ENCODE measurements around the gene DOP1B.
"Not testable (repeated sequence)": the region's sequence is repeated elsewhere in the genome, so short reads cannot be mapped to it uniquely, and the experiment has no call there.

Gene DOP1B

DNA sequence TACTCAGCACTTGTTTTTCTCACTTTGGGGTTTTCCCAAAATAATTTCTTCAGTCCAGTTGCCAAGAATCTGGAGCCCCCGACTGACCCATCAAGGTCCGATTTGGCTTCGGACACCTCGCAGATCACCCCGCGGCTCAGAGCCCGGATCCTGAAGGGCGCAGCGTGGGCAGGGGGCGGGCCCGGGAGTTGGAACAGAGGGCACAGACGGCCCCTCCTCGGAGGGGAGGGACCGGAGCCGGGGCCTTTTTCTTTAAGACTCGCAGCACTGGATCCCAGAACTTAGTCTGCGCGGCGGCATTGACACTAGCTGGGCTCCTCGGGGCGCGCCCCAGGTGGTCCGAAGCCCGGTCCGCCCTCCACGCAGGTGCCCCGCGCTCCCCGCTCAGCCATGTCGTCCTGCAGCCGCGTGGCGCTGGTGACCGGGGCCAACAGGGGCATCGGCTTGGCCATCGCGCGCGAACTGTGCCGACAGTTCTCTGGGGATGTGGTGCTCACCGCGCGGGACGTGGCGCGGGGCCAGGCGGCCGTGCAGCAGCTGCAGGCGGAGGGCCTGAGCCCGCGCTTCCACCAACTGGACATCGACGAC, 21.7 kb upstream of the DOP1B start, which contains the start of gene CBR3:
Gene CBR3 (plus strand): TSS at position 277 of the 588 bp plus-strand sequence. CDS start 114 bp downstream, at position 391.
- Histone ChIP-seq H3K79me2 (ENCODE audit: insufficient read depth, low read length) (no peaks in the 10 kb centered on the region; the same call in 1 of the 2 replicates), H3K4me2 (ENCODE audit: low read depth, low read length, poor library complexity, severe bottlenecking) (peak within 1 kb of the TSS; percentile 72), H3K4me3 (ENCODE audit: low read length, poor library complexity, severe bottlenecking) (peak within 1 kb of the TSS; percentile 86), H3K36me3 (ENCODE audit: insufficient read depth, low read length) (no peaks in the 10 kb centered on the region), H3F3A (ENCODE audit: low read depth) (no peaks in the 10 kb centered on the region), H2AFZ (ENCODE audit: low read length) (peak within 1 kb of the TSS; percentile 96), H3K9ac (ENCODE audit: low read depth, low read length, poor library complexity, severe bottlenecking) (peak within 1 kb of the TSS; percentile 73), H3K9me2 (replicated peaks; ENCODE audit: low read depth, low read length) (no peaks in the 10 kb centered on the region), H3K27me3 (ENCODE audit: insufficient read depth, low read length, poor library complexity, severe bottlenecking) (no peaks in the 10 kb centered on the region), H4K20me1 (ENCODE audit: insufficient read depth, low read length, poor library complexity, severe bottlenecking) (no peaks in the 10 kb centered on the region), H3K9me3 (ENCODE audit: insufficient read depth, low read depth, low read length) (no peaks in the 10 kb centered on the region), H3K4me1 (ENCODE audit: insufficient read depth, low read length, poor library complexity, severe bottlenecking) (peaks cover 8% of the 10 kb centered on the region)
- TF ChIP-seq, protein P1, sequence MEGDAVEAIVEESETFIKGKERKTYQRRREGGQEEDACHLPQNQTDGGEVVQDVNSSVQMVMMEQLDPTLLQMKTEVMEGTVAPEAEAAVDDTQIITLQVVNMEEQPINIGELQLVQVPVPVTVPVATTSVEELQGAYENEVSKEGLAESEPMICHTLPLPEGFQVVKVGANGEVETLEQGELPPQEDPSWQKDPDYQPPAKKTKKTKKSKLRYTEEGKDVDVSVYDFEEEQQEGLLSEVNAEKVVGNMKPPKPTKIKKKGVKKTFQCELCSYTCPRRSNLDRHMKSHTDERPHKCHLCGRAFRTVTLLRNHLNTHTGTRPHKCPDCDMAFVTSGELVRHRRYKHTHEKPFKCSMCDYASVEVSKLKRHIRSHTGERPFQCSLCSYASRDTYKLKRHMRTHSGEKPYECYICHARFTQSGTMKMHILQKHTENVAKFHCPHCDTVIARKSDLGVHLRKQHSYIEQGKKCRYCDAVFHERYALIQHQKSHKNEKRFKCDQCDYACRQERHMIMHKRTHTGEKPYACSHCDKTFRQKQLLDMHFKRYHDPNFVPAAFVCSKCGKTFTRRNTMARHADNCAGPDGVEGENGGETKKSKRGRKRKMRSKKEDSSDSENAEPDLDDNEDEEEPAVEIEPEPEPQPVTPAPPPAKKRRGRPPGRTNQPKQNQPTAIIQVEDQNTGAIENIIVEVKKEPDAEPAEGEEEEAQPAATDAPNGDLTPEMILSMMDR (conservative IDR thresholded peaks at IDR 0.05; ENCODE audit: low read length), result no peak
- no peak for TF ChIP-seq EZH2phosphoT487 (IDR thresholded peaks at IDR 0.05; ENCODE audit: borderline replicate concordance)

DNA sequence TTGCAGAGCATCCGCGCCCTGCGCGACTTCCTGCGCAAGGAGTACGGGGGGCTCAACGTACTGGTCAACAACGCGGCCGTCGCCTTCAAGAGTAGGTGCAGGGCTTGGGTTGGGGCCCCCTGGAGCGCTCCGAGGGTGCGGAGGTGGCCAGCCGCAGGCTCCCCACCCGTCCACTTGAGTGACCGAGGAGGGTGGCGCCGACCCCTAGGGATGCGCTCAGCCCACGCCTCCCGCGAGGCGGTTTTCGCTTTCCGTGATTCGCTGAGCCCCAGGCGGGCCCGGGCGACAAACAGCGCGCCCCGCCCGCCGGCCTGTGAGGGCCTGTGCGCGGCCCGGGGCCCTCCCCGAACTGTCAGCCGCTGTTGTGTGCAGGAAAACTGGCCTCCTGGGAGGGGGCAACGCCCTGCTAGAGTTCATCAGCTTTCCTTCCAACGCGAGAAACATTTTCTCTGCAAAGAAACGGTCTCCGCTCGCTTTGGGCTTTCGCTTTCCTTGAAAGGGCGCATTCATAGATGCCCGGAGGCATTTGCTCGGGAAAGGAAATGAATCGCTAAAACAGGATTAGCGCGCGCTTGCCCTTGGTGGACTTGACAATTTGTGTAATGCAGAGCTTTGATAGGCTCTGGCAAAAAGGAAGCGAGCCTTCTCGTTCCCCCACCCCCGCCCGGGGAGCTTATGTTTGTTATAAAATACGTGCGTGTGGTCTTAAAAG, 21.1 kb upstream of the DOP1B start:
- Histone ChIP-seq H3K9me2 (replicated peaks; ENCODE audit: low read depth, low read length) (no peaks in the 10 kb centered on the region), H3K36me3 (ENCODE audit: insufficient read depth, low read length) (no peaks in the 10 kb centered on the region), H3K4me1 (ENCODE audit: insufficient read depth, low read length, poor library complexity, severe bottlenecking) (peaks cover 8% of the 10 kb centered on the region), H3K4me3 (ENCODE audit: low read length, poor library complexity, severe bottlenecking) (peak overlapping the region; percentile 86), H3K27me3 (ENCODE audit: insufficient read depth, low read length, poor library complexity, severe bottlenecking) (no peaks in the 10 kb centered on the region), H4K20me1 (ENCODE audit: insufficient read depth, low read length, poor library complexity, severe bottlenecking) (no peaks in the 10 kb centered on the region), H3K9ac (ENCODE audit: low read depth, low read length, poor library complexity, severe bottlenecking) (peak overlapping the region; percentile 73), H3K4me2 (ENCODE audit: low read depth, low read length, poor library complexity, severe bottlenecking) (peak overlapping the region; percentile 72), H3K79me2 (ENCODE audit: insufficient read depth, low read length) (no peaks in the 10 kb centered on the region; the same call in 1 of the 2 replicates), H3F3A (ENCODE audit: low read depth) (no peaks in the 10 kb centered on the region), H2AFZ (ENCODE audit: low read length) (peak overlapping the region; percentile 96), H3K9me3 (ENCODE audit: insufficient read depth, low read depth, low read length) (no peaks in the 10 kb centered on the region)
- TF ChIP-seq, protein P1 (conservative IDR thresholded peaks at IDR 0.05; ENCODE audit: low read length), result no peak
- TF ChIP-seq EZH2phosphoT487 (IDR thresholded peaks at IDR 0.05; ENCODE audit: borderline replicate concordance), result no peak

GRCh38 chr21:36139791-36140190, 16.8 kb upstream of the DOP1B start:
- H3K4me3 ChIP-seq (ENCODE audit: low read length, poor library complexity, severe bottlenecking); H2AFZ ChIP-seq (ENCODE audit: low read length); H3K9me3 ChIP-seq (ENCODE audit: insufficient read depth, low read depth, low read length); H3K27me3 ChIP-seq (ENCODE audit: insufficient read depth, low read length, poor library complexity, severe bottlenecking); H3F3A ChIP-seq (ENCODE audit: low read depth); H3K9me2 ChIP-seq (replicated peaks; ENCODE audit: low read depth, low read length); H4K20me1 ChIP-seq (ENCODE audit: insufficient read depth, low read length, poor library complexity, severe bottlenecking); H3K36me3 ChIP-seq (ENCODE audit: insufficient read depth, low read length); H3K4me1 ChIP-seq (ENCODE audit: insufficient read depth, low read length, poor library complexity, severe bottlenecking); H3K9ac ChIP-seq (ENCODE audit: low read depth, low read length, poor library complexity, severe bottlenecking); H3K4me2 ChIP-seq (ENCODE audit: low read depth, low read length, poor library complexity, severe bottlenecking); H3K79me2 ChIP-seq (ENCODE audit: insufficient read depth, low read length): not testable (repeated sequence)

All from Loucy (cell line).